Activated CD4-positive, alpha-beta T cell treated with anti-CD3 and anti-CD28 coated beads for 36 hours (primary cell): Measurements from ENCODE around the gene CEBPG. TPM values are rescaled to one million over a fixed set of nuclear protein-coding genes. Genes with fewer than 3 reads are reported as not detected.

Experiments
- ATAC-seq: fragments of 200-7000 bp; cut with Tn5 transposase; one replicate; pipeline ENCODE4 v1.10.0; 2021; ENCODE audit warnings: mild to moderate bottlenecking, moderate library complexity
- CTCF ChIA-PET: fragments of 350-600 bp; sonication (Branson Sonifier 250); formaldehyde crosslinking; loops from one replicate; lab custom pipeline; 2021; ENCODE audit warnings: antibody characterized with exemption; lab: Charles Lee
- POLR2A ChIA-PET: fragments of 350-600 bp; sonication (Branson Sonifier 250); formaldehyde crosslinking; loops from one replicate; lab custom pipeline; 2021; ENCODE audit warnings: antibody characterized with exemption, inconsistent platforms; lab: Charles Lee
- DNase-seq: peaks from one replicate; pipeline ENCODE4 v3.0.0-alpha.2; 2020
- H3K27ac Mint-ChIP-seq: one replicate; pipeline ENCODE4 v1.8.0; 2021; ENCODE audit warnings: mixed read lengths
- H3K27me3 Mint-ChIP-seq: one replicate; pipeline ENCODE4 v1.8.0; 2021; ENCODE audit warnings: mixed read lengths
- H3K36me3 Mint-ChIP-seq: one replicate; pipeline ENCODE4 v1.8.0; 2021; ENCODE audit warnings: low read depth, mixed read lengths
- H3K4me1 Mint-ChIP-seq: one replicate; pipeline ENCODE4 v1.8.0; 2021; ENCODE audit warnings: mixed read lengths
- H3K4me3 Mint-ChIP-seq: one replicate; pipeline ENCODE4 v1.8.0; 2021; ENCODE audit warnings: mild to moderate bottlenecking, moderate library complexity, mixed read lengths
- H3K9me3 Mint-ChIP-seq: one replicate; pipeline ENCODE4 v1.8.0; 2021; ENCODE audit warnings: low read depth, mixed read lengths
- intact Hi-C, 2 experiments: fragments of 100-400 bp; cut with DNase I in 1 of 2; cut with micrococcal nuclease in 1 of 2; formaldehyde crosslinking; loops; one replicate each; pipeline versions ENCODE4 v1.14.2 to v1.15.1; 2022 to 2024; cut with DNase I, micrococcal nuclease
- total RNA-seq, 2 experiments: library from RNA; stranded (reverse); gene quantifications; one replicate each; pipeline ENCODE4 v1.2.3, GENCODE V29; 2021

The CEBPG gene
- total RNA-seq, 2 experiments from 2014 or later, result 25.9 to 29.6 TPM

- no peak for ATAC-seq
- ChIA-PET POLR2A (no interaction called here), CTCF (interaction anchor here (1.3 to 2.2 kb wide), 3 partner anchors 42 to 191 kb away, joined by 3 to 11 read pairs (median 5); no protein-coding TSS in a partner anchor)
- H3K27ac Mint-ChIP-seq, result peak overlapping the region; percentile 93
- peak overlapping the region; percentile 94 for H3K4me3 Mint-ChIP-seq
- H3K4me1 Mint-ChIP-seq, result peaks cover 54% of the 10 kb centered on the region
- intact Hi-C loops, result loop anchor here in 1 of 2 experiments (2.0 to 10.0 kb wide), 4 partner anchors 240 to 1360 kb away; partner anchors contain the start of gene ZNF181
- no peaks in the 10 kb centered on the region for H3K27me3 Mint-ChIP-seq
- H3K9me3 Mint-ChIP-seq, result no peaks in the 10 kb centered on the region
- DNase-seq, result no peak
- H3K36me3 Mint-ChIP-seq, result peaks cover 28% of the 10 kb centered on the region
Observed at GRCh38 chr19:33375156-33375836, 1.8 kb downstream of the CEBPG start.

GRCh38 chr19:33375837-33376159 lies 2.3 kb downstream of the CEBPG start:
- DNase-seq (no peak), ATAC-seq (no peak)
- POLR2A ChIA-PET, result no interaction called here
- CTCF ChIA-PET, result no interaction called here
- H3K9me3 Mint-ChIP-seq, result no peaks in the 10 kb centered on the region
- no peak overlapping the region for H3K27ac Mint-ChIP-seq
- H3K4me1 Mint-ChIP-seq, result peaks cover 54% of the 10 kb centered on the region
- intact Hi-C loops, result loop anchor here in 1 of 2 experiments (2.0 to 10.0 kb wide), 4 partner anchors 241 to 1359 kb away; partner anchors contain the start of gene ZNF181
- no peaks in the 10 kb centered on the region for H3K27me3 Mint-ChIP-seq
- peak overlapping the region; percentile 94 for H3K4me3 Mint-ChIP-seq
- H3K36me3 Mint-ChIP-seq, result peaks cover 28% of the 10 kb centered on the region

- POLR2A ChIA-PET, result interaction anchor here (0.7 to 0.8 kb wide), 2 partner anchors 14 to 18 kb away, joined by 3 read pairs; no protein-coding TSS in a partner anchor
- DNase-seq (no peak), ATAC-seq (no peak)
- Mint-ChIP-seq H3K27ac (no peak overlapping the region), H3K36me3 (peaks cover 33% of the 10 kb centered on the region), H3K4me3 (no peak overlapping the region), H3K27me3 (no peaks in the 10 kb centered on the region), H3K4me1 (peaks cover 56% of the 10 kb centered on the region), H3K9me3 (no peaks in the 10 kb centered on the region)
- intact Hi-C loops, result loop anchor here in 1 of 2 experiments (10.0 kb wide), 3 partner anchors 758 to 1358 kb away; partner anchors contain the start of gene ZNF181
- CTCF ChIA-PET, result no interaction called here
Observed at GRCh38 chr19:33376423-33376822, 2.9 kb downstream of the CEBPG start.

- intact Hi-C loops, result loop anchor here in 1 of 2 experiments (10.0 kb wide), 3 partner anchors 758 to 1358 kb away; partner anchors contain the start of gene ZNF181
- DNase-seq (no peak), ATAC-seq (no peak)
- peaks cover 33% of the 10 kb centered on the region for H3K36me3 Mint-ChIP-seq
- H3K27ac Mint-ChIP-seq, result no peak overlapping the region
- H3K9me3 Mint-ChIP-seq, result no peaks in the 10 kb centered on the region
- ChIA-PET POLR2A (interaction anchor here (0.7 to 0.8 kb wide), 2 partner anchors 14 to 19 kb away, joined by 3 read pairs; no protein-coding TSS in a partner anchor), CTCF (interaction anchor here (2.3 kb wide), 1 partner anchor 193 kb away, joined by 7 read pairs; no protein-coding TSS in a partner anchor)
- H3K27me3 Mint-ChIP-seq, result no peaks in the 10 kb centered on the region
- H3K4me3 Mint-ChIP-seq, result no peak overlapping the region
- peaks cover 56% of the 10 kb centered on the region for H3K4me1 Mint-ChIP-seq
Observed at GRCh38 chr19:33376941-33377557, 3.5 kb downstream of the CEBPG start.

- H3K9me3 Mint-ChIP-seq, result no peaks in the 10 kb centered on the region
- DNase-seq (no peak), ATAC-seq (no peak)
- H3K4me3 Mint-ChIP-seq, result no peak overlapping the region
- peak overlapping the region; percentile 32 for H3K27ac Mint-ChIP-seq
- peaks cover 33% of the 10 kb centered on the region for H3K36me3 Mint-ChIP-seq
- peaks cover 56% of the 10 kb centered on the region for H3K4me1 Mint-ChIP-seq
- POLR2A ChIA-PET, result interaction anchor here (0.6 to 0.8 kb wide), 2 partner anchors 13 to 54 kb away, joined by 3 to 6 read pairs; no protein-coding TSS in a partner anchor
- intact Hi-C loops, result loop anchor here in 1 of 2 experiments (10.0 kb wide), 3 partner anchors 757 to 1357 kb away; partner anchors contain the start of gene ZNF181
- no peaks in the 10 kb centered on the region for H3K27me3 Mint-ChIP-seq
- CTCF ChIA-PET, result interaction anchor here (1.6 to 2.3 kb wide), 2 partner anchors 194 to 401 kb away, joined by 3 to 7 read pairs; no protein-coding TSS in a partner anchor
Observed at GRCh38 chr19:33377586-33378475, 4.3 kb downstream of the CEBPG start.

- intact Hi-C loops, result loop anchor here in 1 of 2 experiments (10.0 kb wide), 3 partner anchors 756 to 1356 kb away; partner anchors contain the start of gene ZNF181
- POLR2A ChIA-PET, result interaction anchor here (0.7 kb wide), 1 partner anchor 418 kb away, joined by 3 read pairs; the partner anchor contains the start of gene KCTD15
- CTCF ChIA-PET, result interaction anchor here (0.9 to 2.3 kb wide), 6 partner anchors 25 to 403 kb away, joined by 3 to 7 read pairs (median 4); no protein-coding TSS in a partner anchor
- Mint-ChIP-seq H3K4me3 (no peak overlapping the region), H3K4me1 (peaks cover 52% of the 10 kb centered on the region), H3K27me3 (no peaks in the 10 kb centered on the region), H3K9me3 (no peaks in the 10 kb centered on the region), H3K36me3 (peaks cover 31% of the 10 kb centered on the region), H3K27ac (no peak overlapping the region)
- no peak for DNase-seq
- no peak for ATAC-seq
Observed at GRCh38 chr19:33379151-33379829, 5.8 kb downstream of the CEBPG start.

GRCh38 chr19:33381101-33381500 lies 7.6 kb downstream of the CEBPG start:
- H3K27me3 Mint-ChIP-seq, result no peaks in the 10 kb centered on the region
- no peak overlapping the region for H3K4me3 Mint-ChIP-seq
- peaks cover 22% of the 10 kb centered on the region for H3K36me3 Mint-ChIP-seq
- no peak for DNase-seq
- POLR2A ChIA-PET, result no interaction called here
- no peak overlapping the region for H3K27ac Mint-ChIP-seq
- no peak for ATAC-seq
- H3K9me3 Mint-ChIP-seq, result no peaks in the 10 kb centered on the region
- intact Hi-C loops, result no loop called here
- peaks cover 38% of the 10 kb centered on the region for H3K4me1 Mint-ChIP-seq
- CTCF ChIA-PET, result interaction anchor here (0.7 to 1.4 kb wide), 4 partner anchors 11 to 269 kb away, joined by 3 to 5 read pairs (median 3); no protein-coding TSS in a partner anchor

GRCh38 chr19:33382006-33382405 lies 8.5 kb downstream of the CEBPG start:
- Mint-ChIP-seq H3K27ac (peak overlapping the region; percentile 28), H3K9me3 (no peaks in the 10 kb centered on the region), H3K4me1 (peaks cover 29% of the 10 kb centered on the region), H3K36me3 (peaks cover 16% of the 10 kb centered on the region), H3K4me3 (no peak overlapping the region), H3K27me3 (no peaks in the 10 kb centered on the region)
- ChIA-PET CTCF (interaction anchor here (0.7 to 1.3 kb wide), 5 partner anchors 8 to 147 kb away, joined by 3 to 4 read pairs (median 3); no protein-coding TSS in a partner anchor), POLR2A (no interaction called here)
- intact Hi-C loops, result no loop called here
- DNase-seq (no peak), ATAC-seq (no peak)

GRCh38 chr19:33382982-33383381 lies 9.5 kb downstream of the CEBPG start:
- Mint-ChIP-seq H3K27ac (no peak overlapping the region), H3K36me3 (peaks cover 16% of the 10 kb centered on the region), H3K4me3 (no peak overlapping the region), H3K27me3 (no peaks in the 10 kb centered on the region), H3K4me1 (peaks cover 20% of the 10 kb centered on the region), H3K9me3 (no peaks in the 10 kb centered on the region)
- no peak for ATAC-seq
- intact Hi-C loops, result no loop called here
- no peak for DNase-seq
- ChIA-PET POLR2A (no interaction called here), CTCF (interaction anchor here (0.5 to 1.3 kb wide), 2 partner anchors 9 to 233 kb away, joined by 3 read pairs; no protein-coding TSS in a partner anchor)

GRCh38 chr19:33383720-33384292 lies 10.3 kb downstream of the CEBPG start:
- Mint-ChIP-seq H3K4me3 (no peak overlapping the region), H3K27me3 (no peaks in the 10 kb centered on the region), H3K4me1 (peaks cover 12% of the 10 kb centered on the region), H3K27ac (peak overlapping the region; percentile 1), H3K9me3 (no peaks in the 10 kb centered on the region), H3K36me3 (peaks cover 16% of the 10 kb centered on the region)
- POLR2A ChIA-PET, result no interaction called here
- CTCF ChIA-PET, result interaction anchor here (1.4 kb wide), 1 partner anchor 23 kb away, joined by 7 read pairs; no protein-coding TSS in a partner anchor
- DNase-seq, result no peak
- ATAC-seq, result no peak
- intact Hi-C loops, result no loop called here
